Hematopoietic multipotent progenitor cell treated with erythropoietin and hydrocortisone succinate and interleukin-3 and kit ligand, for 17 days (in vitro differentiated cells): Measurements from ENCODE around the gene STRADB.
A peak's percentile ranks its signal among the peaks of the same experiment; 100 is the strongest.
"Not testable (repeated sequence)": the region's sequence is repeated elsewhere in the genome, so short reads cannot be mapped to it uniquely, and the experiment has no call there.

Source experiments
- DNase-seq: peaks from one replicate; pipeline ENCODE4 v3.0.0-alpha.2; 2015; ENCODE audit warnings: low spot score

Gene STRADB

GRCh38 chr2:201451292-201452057, at the start of gene STRADB, which contains the start of gene TRAK2:
Gene STRADB (plus strand): TSS chr2:201451740. CDS start chr2:201454841, 3,101 bp downstream.
Gene TRAK2 (minus strand): TSS chr2:201451458. CDS start chr2:201420507, 30,951 bp downstream.
- DNase-seq: peak; percentile 96

DNA sequence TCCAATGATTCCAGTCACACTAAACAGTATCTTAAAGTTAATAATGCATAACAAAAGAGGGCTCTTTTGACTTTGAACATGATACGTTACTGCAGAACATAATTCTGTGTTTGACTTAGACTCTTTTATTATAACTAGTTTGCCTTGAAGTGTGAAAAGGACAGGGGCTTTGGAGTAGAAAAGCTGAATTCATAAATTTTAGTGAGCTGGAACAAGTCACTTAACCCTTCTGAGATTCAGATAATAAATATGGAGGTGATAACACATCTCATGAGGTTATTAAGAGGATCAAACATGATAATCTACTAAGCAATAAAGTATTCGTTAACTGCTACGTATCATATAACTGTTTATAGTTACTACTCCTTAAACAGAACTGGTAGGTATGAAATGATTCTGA, 49.7 kb upstream of the STRADB start:
- DNase-seq: no peak

DNA sequence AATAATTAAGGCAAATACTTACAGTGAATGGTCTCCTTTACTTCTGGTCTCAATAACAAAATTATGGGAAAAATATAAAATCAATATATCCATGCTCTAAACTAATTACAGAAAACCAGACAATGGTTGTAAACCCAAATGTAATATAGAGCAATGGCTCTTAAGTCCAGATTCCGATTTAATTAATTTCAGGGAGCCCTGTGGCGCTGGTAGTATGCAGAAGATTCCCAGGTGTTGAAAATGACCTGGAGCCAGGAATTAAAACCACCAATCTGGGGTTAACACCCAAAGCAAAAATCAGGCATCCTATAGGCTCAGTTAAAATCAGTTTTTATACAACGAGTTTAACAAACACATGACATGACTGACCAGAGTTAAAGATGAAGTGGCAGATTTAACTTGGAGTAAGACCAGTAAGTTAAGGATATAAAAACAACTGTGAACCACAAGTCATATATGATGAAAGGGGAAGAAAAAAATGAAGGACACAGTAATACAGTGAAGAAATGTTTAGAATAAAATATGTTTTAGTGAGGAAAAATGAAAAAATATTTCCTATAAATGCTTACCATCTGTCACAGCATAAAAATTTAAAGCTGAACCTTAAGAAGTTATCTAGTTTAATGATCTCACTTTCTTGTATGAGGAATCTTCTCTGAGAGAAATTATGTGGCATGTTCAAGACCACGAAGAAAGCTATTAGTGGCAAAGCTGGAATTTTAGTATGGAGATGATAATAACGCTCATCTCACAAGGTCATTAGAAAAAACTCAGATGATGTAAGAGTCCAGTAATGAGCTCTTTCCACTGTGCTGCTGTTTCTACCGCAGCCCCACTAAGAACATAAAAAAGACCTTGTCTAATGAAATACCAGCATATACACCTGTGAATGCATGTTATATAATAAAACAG, 48.6 kb upstream of the STRADB start:
- DNase-seq: no peak

GRCh38 chr2:201403880-201404279, 47.7 kb upstream of the STRADB start:
- DNase-seq: no peak

- DNase-seq: peak; percentile 47
Measured at GRCh38 chr2:201404699-201405280, 46.8 kb upstream of the STRADB start.

- peak; percentile 67 for DNase-seq
Measured at GRCh38 chr2:201406077-201406662, 45.4 kb upstream of the STRADB start.

DNA sequence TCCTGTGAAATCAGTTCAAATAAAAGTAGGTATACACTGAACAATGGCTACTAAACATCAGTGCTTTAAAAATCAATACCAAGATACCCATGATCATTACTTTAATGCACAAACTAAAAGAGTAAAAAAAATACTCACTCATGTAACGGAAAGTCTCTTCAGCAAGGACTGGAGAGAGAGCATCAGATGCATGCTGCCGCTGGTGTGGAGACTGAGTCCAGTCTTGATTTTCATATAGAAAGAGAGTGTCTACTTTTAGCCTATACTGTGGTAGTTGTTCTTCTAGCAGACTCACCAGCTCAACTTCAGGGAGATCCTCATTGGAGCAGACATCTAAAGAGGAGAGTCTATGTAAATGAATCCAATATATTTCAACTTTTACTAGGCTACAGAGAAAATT, 44.3 kb upstream of the STRADB start:
- DNase-seq: no peak

GRCh38 chr2:201408931-201409330, 42.6 kb upstream of the STRADB start:
- DNase-seq: no peak

DNA sequence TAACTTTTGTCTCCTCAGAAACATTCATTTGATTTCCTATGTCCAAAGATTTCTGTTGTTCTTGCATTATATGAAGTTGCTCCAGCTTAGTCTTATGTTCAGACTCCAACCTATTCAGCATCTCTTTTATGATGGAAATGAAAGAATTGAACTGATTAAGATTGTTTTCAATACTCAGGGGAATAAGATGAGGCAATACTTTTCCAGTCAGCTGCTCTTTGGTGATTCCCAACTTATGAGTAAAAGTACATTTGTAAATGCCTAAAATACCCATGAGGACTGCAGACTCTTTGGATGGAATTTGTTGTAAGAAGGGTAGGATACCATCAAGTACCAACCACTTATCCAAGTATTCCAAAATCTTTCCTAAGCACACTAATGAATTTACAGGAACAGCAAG, 40.1 kb upstream of the STRADB start:
- no peak for DNase-seq

GRCh38 chr2:201413143-201413542, 38.4 kb upstream of the STRADB start:
- no peak for DNase-seq

GRCh38 chr2:201413552-201413951, 38.0 kb upstream of the STRADB start:
- no peak for DNase-seq

DNA sequence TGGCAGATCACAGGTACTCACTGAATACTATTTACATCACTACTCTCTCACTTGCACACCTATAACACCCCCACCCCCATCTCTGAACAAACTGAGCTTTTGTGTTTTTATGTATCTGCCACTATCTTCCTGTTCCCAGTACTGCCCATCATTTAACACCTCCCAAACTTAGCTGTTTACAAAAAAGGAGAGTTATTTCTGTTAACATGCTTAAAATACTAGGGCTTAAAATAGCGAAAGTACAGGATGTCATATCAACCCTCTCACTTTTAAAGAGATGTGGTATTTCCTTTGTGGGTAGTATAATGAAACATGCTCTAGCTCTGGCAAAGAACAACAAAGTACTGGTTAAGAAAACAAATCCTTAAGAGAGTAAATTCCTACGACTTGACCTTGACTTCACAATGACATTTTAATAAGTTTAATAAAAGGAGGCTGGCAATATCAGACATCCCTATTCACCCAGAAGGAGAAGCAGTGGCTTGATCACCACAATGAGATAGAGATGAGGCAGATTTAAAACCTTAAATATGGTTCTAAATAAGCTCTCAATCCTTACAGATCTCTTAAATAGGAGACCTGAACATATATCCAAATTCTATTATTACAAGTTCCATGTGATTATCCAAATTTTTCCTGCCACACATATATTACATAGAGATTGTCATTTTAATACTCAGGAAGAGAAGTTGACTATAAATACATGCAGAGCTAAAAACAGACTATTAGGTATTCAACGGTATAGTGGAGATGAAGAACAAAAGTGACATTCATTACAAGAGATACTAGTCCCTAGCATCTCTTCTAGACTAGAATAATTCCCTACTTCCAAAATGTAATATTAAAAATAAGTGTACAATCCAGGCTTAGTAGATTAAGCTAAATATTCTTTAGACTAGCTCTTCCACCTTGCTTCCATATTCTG, 37.2 kb upstream of the STRADB start:
- no peak for DNase-seq

DNA sequence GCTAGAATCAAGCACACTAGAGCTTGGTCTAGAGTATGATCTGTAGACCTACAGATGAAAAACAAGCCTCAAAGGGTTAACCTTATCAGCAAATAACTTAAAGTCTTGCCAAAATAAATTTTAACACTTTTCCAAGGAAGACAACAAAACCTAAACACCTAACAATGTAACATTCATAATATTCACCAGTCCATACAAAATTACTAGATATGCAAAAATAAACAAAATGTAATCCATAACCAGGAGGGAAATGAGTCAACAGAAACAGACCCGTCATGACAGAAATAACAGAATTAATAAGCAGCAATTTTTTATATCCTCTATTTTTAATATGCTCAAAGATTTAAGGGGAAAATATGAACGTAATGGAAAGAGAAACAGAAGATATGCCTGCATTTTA, 36.4 kb upstream of the STRADB start:
- no peak for DNase-seq

GRCh38 chr2:201419057-201419635, 32.4 kb upstream of the STRADB start:
- peak; percentile 75 for DNase-seq

DNA sequence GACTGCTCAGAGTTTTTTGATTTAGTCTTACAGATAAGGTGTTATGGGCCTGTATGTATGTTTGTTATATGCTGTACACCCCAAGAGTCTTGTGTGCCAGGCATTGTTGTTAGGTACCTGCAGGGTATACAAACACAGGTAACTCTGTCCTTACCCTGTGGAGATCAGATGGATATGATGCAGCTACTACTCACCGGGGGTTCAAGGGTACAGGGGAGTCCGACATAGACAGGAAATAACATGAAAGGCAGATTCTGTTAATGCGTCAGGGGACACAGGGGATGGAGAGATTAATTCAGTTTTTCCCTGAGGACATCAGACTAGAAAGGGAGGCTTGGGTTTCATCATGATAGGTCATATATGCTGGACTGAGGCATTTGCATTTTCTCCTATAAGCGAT, 31.6 kb upstream of the STRADB start:
- DNase-seq: peak; percentile 28

DNA sequence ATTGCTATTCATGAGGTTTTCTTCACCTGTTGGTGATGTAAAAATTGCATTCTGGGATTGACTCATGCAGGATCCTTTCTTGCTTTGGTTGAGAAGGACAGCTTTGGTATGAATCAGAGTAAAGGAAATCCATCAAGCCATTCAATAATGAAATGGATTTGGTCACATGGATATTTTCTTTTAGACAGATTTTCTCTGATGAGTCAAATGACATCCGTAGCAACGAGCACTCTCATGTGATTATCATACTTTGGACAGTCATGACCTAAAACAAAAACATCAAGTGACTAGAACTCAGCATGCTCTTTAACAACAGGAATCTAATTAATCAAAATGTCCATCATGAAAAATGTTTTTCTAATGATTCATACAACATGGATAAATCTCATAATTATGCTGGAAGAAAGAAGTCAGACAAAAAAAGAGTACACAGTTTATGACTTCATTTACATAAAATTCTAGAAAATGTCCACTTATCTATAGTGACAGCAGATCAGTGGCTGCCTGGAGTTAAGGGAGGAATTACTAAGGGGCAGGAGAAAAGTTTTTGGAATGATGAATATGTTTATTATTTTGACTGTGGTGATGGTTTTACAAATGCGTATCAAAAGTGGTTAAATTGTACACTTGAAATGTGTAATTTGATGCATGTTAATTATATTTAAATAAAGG, 31.0 kb upstream of the STRADB start:
- DNase-seq: peak; percentile 62

DNA sequence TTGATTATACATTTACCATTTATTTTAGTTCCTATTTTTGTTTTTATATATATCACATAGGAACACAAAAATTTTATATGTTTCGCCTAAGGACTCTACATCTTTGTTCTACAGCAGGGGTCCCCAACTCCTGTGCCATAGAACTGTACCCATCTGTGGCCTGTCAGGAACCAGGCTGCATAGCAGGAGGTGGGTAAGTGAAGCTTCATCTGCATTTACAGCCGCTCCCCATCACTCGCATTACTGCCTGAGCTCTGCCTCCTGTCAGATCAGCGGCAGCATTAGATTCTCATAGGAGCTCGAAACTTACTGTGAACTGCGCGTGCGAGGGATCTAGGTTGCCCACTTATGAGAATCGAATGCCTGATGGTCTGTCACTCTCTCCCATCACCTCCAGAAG, 25.6 kb upstream of the STRADB start:
- DNase-seq: no peak

DNA sequence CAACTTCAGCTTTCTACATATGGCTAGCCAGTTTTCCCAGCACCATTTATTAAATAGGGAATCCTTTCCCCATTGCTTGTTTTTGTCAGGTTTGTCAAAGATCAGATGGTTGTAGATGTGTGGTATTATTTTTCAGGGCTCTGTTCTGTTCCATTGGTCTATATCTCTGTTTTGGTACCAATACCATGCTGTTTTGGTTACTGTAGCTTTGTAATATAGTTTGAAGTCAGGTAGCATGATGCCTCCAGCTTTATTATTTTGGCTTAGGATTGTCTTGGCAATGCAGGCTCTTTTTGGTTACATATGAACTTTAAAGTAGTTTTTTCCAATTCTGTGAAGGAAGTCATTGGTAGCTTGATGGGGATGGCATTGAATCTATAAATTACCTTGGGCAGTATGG, 23.2 kb upstream of the STRADB start:
- not testable (repeated sequence) for DNase-seq

GRCh38 chr2:201429835-201430234, 21.7 kb upstream of the STRADB start:
- not testable (repeated sequence) for DNase-seq

DNA sequence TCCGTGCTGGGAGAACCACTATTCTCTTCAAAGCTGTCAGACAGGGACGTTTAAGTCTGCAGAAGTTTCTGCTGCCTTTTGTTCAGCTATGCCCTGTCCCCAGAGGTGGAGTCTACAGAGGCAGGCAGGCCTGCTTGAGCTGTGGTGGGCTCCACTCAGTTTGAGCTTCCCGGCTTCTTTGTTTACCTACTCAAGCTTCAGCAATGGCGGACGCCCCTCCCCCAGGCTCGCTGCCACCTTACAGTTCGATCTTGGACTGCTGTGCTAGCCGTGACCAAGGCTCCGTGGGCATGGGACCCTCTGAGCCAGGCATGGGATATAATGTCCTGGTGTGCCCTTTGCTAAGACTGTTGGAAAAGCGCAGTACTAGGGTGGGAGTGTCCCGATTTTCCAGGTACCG, 21.2 kb upstream of the STRADB start:
- DNase-seq: not testable (repeated sequence)
